Measurements from ENCODE around the gene CLEC4G.

DNA sequence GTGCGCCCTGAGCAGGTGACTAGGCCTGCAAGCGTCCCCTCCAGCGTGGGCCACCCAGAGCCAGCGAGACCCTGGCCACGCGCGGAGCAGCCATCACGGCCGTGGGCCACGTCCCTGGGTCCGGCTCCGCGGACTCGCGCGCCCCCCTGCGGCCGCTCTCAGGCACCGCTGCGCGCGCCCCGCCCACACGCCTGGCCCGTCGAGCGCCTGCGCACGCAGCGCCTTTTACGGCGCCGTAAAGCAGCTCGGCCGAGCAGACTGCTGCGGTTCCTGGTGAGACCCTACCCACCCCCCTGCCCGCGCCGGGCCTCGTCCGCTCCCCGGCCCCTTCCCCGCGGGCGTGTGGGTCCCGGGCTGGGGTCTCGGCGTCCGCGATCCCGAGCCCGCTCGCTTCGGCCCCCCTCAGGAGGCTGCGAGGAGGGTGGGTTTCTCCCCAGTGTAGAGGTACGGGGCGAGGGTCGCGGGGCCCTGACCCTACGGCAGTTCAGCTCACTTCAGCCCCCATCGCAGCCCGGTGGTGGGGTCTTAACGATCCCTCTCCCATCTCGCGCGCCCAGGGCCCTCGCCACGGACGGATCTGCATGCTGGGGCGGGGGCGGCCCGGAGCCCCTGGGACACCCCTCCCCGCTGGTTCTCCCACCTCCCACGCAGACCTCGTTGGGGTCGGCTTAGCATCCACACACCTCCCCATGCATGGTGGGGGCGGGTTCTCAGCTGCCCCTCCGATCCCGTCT, 51.1 kb downstream of the CLEC4G start, which contains the start of gene TRAPPC5:
- TF ChIP-seq, protein P1, sequence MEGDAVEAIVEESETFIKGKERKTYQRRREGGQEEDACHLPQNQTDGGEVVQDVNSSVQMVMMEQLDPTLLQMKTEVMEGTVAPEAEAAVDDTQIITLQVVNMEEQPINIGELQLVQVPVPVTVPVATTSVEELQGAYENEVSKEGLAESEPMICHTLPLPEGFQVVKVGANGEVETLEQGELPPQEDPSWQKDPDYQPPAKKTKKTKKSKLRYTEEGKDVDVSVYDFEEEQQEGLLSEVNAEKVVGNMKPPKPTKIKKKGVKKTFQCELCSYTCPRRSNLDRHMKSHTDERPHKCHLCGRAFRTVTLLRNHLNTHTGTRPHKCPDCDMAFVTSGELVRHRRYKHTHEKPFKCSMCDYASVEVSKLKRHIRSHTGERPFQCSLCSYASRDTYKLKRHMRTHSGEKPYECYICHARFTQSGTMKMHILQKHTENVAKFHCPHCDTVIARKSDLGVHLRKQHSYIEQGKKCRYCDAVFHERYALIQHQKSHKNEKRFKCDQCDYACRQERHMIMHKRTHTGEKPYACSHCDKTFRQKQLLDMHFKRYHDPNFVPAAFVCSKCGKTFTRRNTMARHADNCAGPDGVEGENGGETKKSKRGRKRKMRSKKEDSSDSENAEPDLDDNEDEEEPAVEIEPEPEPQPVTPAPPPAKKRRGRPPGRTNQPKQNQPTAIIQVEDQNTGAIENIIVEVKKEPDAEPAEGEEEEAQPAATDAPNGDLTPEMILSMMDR (IDR thresholded peaks at IDR 0.05; ENCODE audit: control extremely low read depth in 1 of 3, insufficient read depth in 1 of 3, low read depth in 1 of 3, low read length in 3 of 3), result peak; percentile 89 to 93 (median 91)
- TF ChIP-seq RFX5 (IDR thresholded peaks at IDR 0.05; ENCODE audit: borderline replicate concordance, low read depth, low read length), result no peak

Measured in H1 (cell line).